SK-N-MC (cell line): ENCODE results near the gene ITGBL1.

ENCODE experiments used
- DNase-seq: peaks from one replicate; pipeline ENCODE4 v3.0.0-alpha.2; 2011; ENCODE audit warnings: low read depth, low spot score
- H3K27ac ChIP-seq: fragments of 200-600 bp; sonication (generic); 2 replicates; pipeline ENCODE4 v1.5.1; 2016; ENCODE audit warnings: mixed run types
- H3K36me3 ChIP-seq: fragments of 200-600 bp; sonication (generic); 2 replicates; pipeline ENCODE4 v1.6.1; 2017; ENCODE audit warnings: antibody characterized with exemption, low read length, mixed read lengths; ENCODE audit not compliant: insufficient read depth
- H3K4me3 ChIP-seq: fragments of 200-600 bp; sonication (generic); 2 replicates; pipeline ENCODE4 v1.5.1; 2016
- H3K9ac ChIP-seq: fragments of 200-600 bp; sonication (generic); 2 replicates; pipeline ENCODE4 v1.8.0; 2017; ENCODE audit warnings: mixed run types, mixed read lengths; ENCODE audit not compliant: insufficient read length
- H3K9me3 ChIP-seq: fragments of 200-600 bp; sonication (generic); 2 replicates; pipeline ENCODE4 v1.6.1; 2017; ENCODE audit warnings: low read depth, mild to moderate bottlenecking, antibody characterized with exemption, low read length, moderate library complexity, mixed read lengths
- EZH2 ChIP-seq: fragments of 200-600 bp; sonication (generic); IDR thresholded peaks from one replicate; pipeline ENCODE4 v1.6.1; 2017; ENCODE audit warnings: antibody characterized with exemption
- FOXP2 ChIP-seq: optimal IDR thresholded peaks from 2 replicates; pipeline ENCODE3; 2011; ENCODE audit warnings: mild to moderate bottlenecking, moderate library complexity; ENCODE audit not compliant: insufficient read depth; ENCODE audit errors: extremely low read length, control extremely low read depth
- POLR2AphosphoS5 ChIP-seq: IDR thresholded peaks from 2 replicates; pipeline ENCODE4 v1.6.1; 2012; ENCODE audit warnings: mild to moderate bottlenecking, low read depth, low read length, borderline replicate concordance

Gene ITGBL1

DNA sequence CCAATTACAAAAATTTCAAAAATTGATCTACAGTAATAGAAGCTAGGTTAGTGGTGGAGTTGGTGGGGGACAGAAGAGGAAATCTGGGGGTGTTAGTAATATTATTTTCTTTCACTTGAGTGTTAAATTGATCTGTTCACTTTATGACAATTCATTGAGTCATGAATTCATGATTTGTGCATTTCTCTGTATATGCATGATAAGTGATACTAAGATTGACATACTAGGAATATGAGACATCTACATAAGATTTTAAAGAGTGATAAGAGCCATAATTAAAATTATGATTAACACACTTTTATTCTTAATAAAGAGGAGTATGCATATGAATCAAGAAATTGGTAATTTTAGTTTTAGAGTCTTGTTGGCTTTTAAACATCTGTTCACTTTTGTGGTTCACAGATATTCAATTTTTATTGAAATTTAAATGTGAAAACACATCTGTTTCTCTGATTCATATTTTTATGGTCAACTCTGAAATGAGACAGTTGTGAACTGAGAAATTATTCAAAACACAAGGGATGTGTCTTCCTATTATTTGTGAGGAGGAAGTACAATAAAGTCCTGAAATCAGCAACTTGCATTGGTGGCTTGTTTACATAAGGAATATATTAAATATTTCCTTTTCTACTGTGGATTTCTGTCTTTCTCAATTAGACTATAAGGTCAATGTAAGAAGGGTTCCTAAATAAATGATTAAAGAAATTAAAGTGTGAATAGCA lies 196.5 kb downstream of the ITGBL1 start:
- H3K36me3 ChIP-seq, result no peaks in the 10 kb centered on the region
- TF ChIP-seq POLR2AphosphoS5, result no peak
- TF ChIP-seq EZH2, result no peak
- TF ChIP-seq FOXP2, result no peak
- H3K9ac ChIP-seq, result no peak overlapping the region
- no peak for DNase-seq
- no peaks in the 10 kb centered on the region for H3K9me3 ChIP-seq
- H3K4me3 ChIP-seq, result no peak overlapping the region
- no peak overlapping the region for H3K27ac ChIP-seq

DNA sequence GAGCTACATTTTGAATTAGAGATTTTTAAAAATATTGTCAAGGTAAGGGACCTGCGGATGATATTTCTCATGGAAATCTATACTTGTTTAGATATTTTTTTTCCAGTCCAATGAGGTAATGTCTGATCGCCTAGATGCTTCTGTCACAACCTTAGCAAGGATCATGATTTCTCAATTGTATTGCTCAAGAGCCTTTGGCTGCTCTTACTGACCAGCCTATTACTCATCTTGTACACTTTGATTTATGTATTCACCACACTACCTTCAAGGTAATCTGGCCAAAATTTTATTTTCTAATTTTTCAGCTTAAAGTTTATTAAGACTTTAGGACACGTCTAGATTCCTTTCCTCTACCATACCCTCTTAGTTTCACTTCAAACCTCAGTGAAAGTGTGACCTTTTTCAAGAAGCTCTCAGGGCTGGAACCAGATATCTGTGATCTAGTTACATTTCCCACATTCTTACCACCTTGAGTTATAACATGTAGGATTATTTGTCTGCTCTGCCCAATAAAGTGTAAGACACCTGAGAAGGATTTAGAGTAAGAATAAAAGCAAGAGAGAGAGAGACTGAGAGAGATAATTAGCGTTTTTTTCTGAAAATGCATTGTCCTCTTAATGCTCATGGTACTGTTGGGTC lies 197.1 kb downstream of the ITGBL1 start:
- TF ChIP-seq EZH2 (no peak), FOXP2 (no peak), POLR2AphosphoS5 (no peak)
- no peak overlapping the region for H3K4me3 ChIP-seq
- DNase-seq, result no peak
- no peaks in the 10 kb centered on the region for H3K36me3 ChIP-seq
- no peaks in the 10 kb centered on the region for H3K9me3 ChIP-seq
- H3K27ac ChIP-seq, result no peak overlapping the region
- H3K9ac ChIP-seq, result no peak overlapping the region

DNA sequence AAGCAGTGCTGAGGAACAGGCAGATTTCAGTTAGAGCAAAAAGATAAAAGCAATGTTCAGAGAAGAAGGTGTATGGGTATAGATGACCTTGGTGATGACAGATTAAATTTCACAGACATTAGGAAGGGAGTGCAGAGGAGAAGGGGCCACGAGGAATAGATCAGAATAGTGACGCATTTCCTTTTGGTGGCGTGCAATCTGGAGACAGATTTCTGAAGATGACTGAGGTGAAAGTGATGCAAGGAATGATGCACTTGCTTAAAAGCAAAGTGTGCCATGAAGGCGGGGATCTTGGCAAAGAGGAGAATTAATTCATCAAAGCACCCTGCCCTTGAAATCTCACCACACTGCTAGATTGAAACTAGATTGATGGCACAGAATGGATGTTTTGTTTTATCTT lies 202.4 kb downstream of the ITGBL1 start:
- no peaks in the 10 kb centered on the region for H3K9me3 ChIP-seq
- no peak for DNase-seq
- H3K9ac ChIP-seq, result no peak overlapping the region
- no peaks in the 10 kb centered on the region for H3K36me3 ChIP-seq
- TF ChIP-seq FOXP2 (no peak), POLR2AphosphoS5 (no peak)
- H3K4me3 ChIP-seq, result no peak overlapping the region
- H3K27ac ChIP-seq, result no peak overlapping the region

DNA sequence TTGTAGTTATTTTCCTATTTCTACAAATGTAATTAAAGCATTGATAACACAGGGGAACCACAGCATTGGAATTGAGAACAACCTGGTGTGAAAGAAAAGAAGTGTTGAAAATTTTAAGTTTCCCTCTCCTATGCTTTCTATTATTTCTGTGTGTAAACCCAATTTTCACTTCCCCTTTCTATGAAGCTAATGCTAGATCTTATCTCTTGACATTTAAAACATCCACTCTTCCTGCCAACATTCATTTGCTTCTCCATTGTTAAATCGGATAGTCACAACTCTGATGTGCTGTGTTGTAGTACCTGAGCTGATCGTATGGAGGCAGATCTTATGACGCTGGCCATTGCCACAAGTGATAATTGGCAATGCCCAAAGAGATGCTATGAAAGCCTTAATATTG lies 203.0 kb downstream of the ITGBL1 start:
- no peak overlapping the region for H3K27ac ChIP-seq
- DNase-seq, result no peak
- no peaks in the 10 kb centered on the region for H3K9me3 ChIP-seq
- H3K4me3 ChIP-seq, result no peak overlapping the region
- no peaks in the 10 kb centered on the region for H3K36me3 ChIP-seq
- TF ChIP-seq EZH2 (no peak), POLR2AphosphoS5 (no peak), FOXP2 (no peak)
- no peak overlapping the region for H3K9ac ChIP-seq

DNA sequence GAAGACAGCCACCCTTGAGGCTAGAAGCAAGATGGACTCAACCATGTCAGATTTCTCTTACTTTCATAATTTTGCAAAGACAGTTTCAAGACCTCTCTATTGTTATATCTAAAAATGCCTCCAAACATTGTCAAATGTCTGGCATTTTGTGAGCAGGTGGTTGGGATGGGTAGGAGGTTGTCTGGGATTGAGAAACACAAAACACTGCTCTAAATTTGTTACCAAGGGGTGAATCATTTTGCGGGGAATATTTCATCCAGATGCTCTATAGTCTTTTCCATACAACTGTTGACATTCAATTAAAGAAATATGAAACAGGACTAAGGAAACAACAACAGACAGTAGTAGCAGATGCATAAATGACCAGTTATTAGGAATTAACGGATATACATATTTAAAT lies 208.2 kb downstream of the ITGBL1 start:
- Histone ChIP-seq H3K9me3 (no peaks in the 10 kb centered on the region), H3K36me3 (no peaks in the 10 kb centered on the region), H3K9ac (no peak overlapping the region), H3K4me3 (no peak overlapping the region), H3K27ac (no peak overlapping the region)
- DNase-seq, result no peak
- TF ChIP-seq POLR2AphosphoS5 (no peak), EZH2 (no peak), FOXP2 (no peak)

DNA sequence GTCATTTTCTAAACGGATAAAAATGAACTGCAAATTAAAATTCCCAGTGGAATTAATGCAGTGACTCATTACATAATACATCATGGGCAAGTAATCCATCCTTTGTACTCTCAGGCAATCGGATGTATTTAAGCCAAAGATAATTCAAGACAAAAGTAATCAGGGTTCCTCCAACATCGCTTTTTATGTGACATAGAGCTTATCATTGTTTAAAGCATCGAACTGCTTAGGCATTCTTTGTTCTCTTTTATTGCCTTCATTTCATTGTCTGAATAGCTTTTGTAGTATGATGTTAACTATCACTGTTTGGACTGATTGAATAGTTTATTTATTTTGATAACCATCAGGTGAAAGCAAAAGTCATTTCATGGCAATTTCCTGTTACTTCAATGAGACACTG lies 209.4 kb downstream of the ITGBL1 start:
- Histone ChIP-seq H3K9ac (no peak overlapping the region), H3K9me3 (no peaks in the 10 kb centered on the region), H3K4me3 (no peak overlapping the region), H3K27ac (no peak overlapping the region), H3K36me3 (no peaks in the 10 kb centered on the region)
- DNase-seq, result no peak
- TF ChIP-seq POLR2AphosphoS5 (no peak), EZH2 (no peak), FOXP2 (no peak)

DNA sequence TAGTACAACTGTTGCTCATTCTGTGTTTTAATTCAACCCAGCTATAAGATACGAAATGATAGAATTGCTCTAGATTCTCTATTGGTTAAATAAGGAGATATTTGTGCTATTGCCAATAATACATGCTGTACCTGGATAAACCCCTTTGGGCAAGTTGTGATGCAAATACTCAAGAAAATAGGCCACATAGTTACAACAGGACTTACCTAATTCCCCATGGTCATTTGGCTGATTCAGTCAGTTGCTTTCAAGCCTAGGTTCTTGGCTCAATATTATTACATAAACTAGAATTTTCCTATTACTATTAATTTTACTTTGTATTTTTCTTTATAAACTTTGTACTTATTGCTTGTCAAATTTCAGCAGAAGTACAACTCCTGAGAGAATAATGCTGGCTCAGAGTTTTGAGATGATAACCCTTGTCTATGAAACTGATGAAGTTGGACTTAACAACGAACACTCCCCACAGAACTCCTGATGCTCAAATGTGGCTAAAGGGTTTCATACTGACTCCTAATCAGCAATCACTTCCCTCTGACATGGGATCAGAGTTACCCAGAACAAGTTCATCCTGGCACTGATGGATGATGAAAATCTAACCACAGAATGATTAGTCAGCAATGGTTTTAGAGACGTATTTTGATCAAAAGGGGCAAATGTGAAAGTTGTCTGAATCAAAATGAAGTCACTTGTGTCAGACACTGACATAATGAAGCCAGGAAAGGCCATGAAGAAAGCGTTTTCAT lies 221.1 kb downstream of the ITGBL1 start:
- H3K27ac ChIP-seq, result no peak overlapping the region
- no peak overlapping the region for H3K9ac ChIP-seq
- DNase-seq, result no peak
- H3K9me3 ChIP-seq, result peaks cover 2% of the 10 kb centered on the region; the same call in 1 of the 2 replicates
- no peak overlapping the region for H3K4me3 ChIP-seq
- TF ChIP-seq POLR2AphosphoS5, result no peak
- TF ChIP-seq EZH2, result no peak
- no peak for TF ChIP-seq FOXP2
- H3K36me3 ChIP-seq, result no peaks in the 10 kb centered on the region

DNA sequence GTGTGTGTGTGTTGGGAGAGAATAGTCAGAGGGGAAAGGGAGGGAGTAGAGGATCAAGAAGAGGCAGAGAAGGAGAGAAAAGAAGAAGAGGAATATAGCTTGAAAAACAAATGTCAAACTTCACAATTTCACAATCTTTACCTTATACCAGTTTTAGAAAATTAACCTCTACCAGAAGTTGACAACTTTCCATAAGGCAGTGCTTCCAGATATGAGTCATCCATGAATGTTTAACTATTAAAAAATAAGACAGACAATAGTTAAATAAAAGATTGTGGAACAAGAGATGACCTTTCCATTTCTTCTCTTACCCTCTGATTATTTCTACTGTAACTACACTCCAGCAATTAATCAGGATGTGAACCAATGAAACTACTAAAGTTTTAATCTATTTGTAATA lies 229.4 kb downstream of the ITGBL1 start:
- H3K36me3 ChIP-seq, result no peaks in the 10 kb centered on the region
- no peaks in the 10 kb centered on the region for H3K9me3 ChIP-seq
- DNase-seq, result no peak
- no peak overlapping the region for H3K9ac ChIP-seq
- H3K4me3 ChIP-seq, result no peak overlapping the region
- H3K27ac ChIP-seq, result no peak overlapping the region
- TF ChIP-seq POLR2AphosphoS5 (no peak), EZH2 (no peak), FOXP2 (no peak)

DNA sequence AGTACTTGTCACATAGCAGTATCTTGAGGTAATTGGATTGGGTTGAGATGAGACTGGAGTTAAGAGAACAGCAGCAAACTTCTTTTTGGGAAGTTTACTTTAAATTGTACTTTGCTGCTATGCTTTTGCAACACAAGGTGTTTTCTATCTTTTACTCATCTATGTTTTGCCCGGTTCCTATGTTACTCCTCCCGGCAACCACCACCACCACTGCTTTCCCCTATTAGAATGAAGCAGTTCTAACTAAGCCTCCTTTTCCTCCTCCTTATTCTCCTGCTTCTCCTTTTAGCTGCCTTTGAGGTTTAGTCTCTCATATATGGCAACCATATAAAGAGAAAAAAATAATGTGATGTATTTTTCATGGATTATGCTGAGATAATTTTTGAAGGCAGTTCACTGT lies 233.5 kb downstream of the ITGBL1 start:
- DNase-seq, result no peak
- Histone ChIP-seq H3K27ac (no peak overlapping the region), H3K4me3 (no peak overlapping the region), H3K9me3 (no peaks in the 10 kb centered on the region), H3K9ac (no peak overlapping the region), H3K36me3 (no peaks in the 10 kb centered on the region)
- TF ChIP-seq POLR2AphosphoS5 (no peak), FOXP2 (no peak), EZH2 (no peak)
